KG1 (cell line): Measurements from ENCODE around the gene TNS1.
"Not testable (repeated sequence)": the region's sequence is repeated elsewhere in the genome, so short reads cannot be mapped to it uniquely, and the experiment has no call there.

Experiments
- DNase-seq: peaks from one replicate; lab custom pipeline; 2025; lab: John Stamatoyannopoulos, UW

The TNS1 gene

DNA sequence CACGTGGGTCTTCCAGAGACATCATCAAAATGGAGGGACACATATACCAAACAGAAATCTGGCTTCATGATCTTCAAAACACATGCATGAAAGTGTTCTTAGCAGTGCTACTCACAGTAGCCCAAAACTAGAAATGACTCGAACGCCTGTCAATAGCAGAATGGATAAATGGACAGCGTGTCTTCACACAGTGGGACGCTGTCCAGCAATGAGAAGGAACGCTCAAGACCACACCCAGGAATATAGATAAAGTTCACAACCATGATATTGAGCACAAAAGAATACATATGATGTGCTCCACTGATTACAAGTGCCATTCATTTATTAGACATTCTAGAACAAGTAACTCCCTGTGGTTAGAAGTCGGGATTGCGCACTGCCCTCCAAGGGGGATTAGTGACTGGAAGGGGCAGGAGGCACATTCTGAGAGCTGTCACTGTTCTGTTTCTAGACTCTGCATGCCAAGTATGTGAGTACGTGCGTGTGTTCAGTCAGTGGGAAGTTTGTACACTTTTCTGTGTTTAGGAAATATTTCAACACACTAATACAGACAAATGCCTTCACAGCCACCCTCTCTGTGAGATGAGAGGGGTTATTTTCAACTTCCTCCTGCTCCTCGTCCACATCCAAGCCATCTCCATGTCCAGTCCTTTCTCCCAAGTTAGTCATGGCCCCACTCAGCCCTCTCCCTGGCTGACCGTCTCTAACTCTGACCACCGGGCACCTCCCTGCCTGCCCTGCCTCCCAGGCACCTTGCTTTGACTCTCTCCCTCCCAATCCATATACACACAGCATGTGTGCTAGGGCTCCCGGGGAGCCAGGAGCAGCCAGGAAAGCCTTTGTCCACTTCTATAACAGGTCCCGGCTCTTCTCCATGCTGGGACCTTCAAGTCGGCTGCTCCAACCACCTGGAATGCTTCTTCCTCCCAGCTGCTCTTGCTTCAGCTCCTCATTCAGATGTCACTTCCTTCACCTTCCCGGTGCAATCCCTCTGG is 26.9 kb upstream of the TNS1 start:
- no peak for DNase-seq

DNA sequence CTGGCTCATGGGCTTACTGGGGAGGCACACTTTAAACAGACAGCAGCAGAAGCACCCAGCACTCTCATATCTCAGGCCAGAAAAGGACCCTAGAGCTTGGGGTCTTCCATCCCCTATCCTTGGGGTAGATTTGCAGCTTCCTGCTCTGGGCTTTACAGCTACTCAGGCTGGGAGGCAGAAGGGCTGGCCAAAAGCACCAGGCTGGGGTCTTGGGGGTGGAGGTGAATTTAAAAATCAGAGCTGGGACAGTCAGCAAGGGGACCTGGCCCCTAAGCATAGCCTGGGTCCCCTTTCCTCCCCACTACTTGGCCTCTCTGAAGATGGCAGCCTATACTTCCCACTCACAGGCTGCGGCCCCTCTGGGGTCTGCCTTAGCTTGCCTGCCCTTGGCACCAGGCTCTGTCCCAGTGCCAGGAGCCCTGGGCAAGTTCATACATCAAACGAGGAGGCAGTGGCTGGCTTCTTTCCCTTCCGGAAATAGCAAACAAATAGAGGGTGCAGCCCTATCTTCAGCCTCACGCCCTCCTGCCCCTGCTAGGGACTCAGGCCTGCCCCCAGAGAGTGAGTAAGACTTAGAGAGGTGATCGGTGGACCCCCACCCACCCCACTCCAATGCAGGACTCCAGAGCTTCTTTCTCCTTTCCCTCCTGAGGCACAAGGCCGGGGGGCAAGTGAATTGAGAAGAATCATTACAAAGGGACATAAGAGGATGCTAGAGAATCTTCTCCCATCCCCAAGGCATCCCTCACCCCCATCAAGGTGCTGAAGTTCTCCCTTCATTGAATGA is 26.0 kb upstream of the TNS1 start:
- no peak for DNase-seq

DNA sequence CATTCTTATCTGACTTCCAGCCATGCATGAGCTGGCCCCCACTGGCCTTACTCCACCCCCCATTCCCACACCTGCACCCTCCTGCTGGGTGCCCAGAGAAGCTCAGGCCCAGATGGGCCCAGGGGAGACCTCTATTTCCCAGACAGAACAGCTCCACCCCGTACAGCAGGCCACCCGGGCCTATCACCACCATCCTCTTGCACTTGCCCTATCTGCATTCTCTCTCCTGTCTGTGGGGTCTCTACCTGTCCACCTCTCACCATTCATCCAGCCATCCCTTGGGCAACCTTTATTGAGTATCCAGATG is 25.3 kb upstream of the TNS1 start:
- DNase-seq = no peak

DNA sequence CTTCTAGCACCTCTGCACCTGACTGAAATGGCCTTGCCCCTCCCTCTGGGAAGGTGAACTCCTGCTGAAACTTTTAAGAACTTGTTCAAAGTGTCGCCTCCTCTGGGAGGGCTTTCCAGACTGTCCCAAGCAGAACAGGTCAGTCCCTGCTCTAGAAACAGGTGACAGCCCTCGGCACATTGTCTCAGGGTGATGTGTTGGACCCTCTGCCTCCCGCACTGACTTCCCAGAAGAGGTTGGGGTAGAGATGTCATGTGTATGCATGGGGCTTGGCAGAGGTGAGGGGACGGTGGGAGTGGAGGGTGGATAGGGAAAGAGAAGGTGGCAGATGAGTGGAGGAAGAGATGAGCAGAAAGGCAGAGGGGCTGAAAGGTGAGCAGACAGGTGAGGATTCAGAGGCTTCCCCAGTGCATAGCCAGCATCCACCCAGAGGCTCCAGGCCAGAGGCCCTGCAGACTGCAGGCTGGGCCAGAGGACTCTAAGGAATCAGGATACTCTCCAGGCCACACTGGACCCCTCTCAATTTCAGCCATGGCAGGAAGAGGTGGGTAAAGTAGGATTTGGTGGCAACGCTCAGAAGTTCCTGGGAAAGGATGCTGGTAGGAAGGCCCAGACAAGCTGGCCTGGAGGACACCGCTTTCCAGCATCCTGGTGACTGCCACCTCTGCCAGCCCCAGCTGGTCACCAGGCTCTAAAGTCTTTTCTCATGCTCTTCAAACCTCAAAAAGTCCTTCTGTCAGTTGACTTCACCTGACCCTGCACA is 24.8 kb upstream of the TNS1 start:
- DNase-seq = no peak

DNA sequence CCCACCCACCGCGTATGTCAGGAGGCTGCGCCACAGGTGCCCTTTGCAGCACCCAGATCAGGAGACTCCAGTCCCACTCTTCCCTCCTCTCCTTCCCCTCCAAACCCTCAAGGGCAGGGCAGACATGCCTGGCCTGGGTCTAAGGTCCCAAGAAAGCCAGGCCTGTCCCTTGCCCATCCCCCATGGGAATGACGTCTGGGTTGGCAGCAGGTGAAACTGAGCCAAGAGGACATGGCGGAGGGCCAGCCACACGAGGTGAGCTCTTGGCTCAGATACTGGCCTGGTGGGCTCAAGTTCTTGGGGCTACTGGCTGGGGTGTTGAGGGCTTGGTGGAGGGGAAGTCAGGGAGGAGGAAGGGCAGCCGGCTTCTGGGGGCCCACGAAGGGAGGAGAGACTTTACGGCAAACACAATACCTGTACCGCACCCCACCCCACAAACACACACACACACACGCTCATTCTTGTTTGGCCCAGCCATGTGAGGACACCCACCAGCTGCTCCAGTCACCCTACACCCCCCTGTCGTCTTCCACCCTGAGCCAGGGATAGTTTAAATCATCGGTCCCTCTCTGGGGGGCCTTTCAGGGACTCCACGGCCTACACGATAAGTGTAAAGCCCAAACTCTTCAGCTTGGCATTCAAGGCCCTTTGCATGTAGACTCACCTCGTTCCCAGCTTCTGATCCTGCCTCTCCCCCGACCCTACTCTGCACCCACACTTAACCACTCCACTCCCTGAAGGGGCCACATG is 24.1 kb upstream of the TNS1 start:
- DNase-seq = no peak

DNA sequence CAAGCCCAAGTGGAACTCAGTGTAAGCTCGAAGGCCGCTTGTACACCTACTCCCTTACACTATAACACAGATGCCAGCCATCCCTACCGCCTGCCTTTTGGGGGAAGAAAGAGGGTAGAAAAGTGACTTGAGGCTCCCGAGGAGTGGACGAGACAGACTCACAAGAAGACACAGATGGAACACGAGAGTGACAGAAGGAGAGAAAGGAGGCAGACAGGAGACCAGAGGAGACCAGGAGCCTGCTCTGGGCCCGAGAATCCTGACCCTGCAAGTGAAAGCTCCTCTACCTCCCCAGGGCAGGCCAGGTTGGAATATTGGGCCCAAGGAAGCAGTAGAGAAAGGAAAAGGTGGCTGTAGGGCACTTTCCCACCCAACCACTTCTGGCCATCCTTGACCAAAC is 23.4 kb upstream of the TNS1 start:
- DNase-seq = no peak

DNA sequence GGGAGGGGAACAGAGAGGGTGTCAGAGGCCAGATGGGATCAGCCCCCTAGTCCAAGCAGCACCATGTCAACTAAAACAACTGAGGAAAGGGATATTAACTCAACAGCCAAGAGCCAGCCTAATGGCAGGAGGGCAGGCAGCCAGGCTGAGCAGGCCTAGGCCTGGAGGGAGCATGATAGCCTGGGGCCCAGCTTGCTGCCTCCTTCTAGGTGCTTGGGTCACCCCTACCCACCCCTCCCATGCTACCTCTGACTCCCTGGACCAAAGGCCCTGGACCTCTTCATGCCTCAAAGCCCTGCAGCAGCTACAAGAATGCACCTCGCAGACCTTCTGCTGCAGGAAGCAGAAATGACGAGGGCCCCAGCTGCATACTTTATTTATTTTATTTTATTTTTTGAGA is 22.1 kb upstream of the TNS1 start:
- DNase-seq = no peak

DNA sequence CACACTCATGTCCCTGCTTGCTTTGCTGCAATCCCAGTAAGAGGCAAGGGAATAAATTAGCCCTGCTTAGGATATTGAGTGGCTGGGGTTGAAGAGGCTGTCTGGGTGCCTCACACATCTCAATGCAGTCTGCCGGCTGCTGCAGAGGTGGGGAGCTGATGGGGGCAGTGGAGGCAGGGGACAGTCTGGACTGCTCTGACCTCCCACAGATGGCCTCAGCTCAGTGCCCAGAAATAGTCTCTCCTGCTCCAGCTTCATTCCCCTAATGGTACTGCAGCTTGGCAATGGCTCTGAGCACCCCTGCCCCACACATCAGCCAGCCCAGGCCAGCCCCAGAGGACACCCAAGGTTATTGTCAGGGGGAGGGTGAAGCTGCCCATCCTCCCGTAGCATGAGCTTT is 21.5 kb upstream of the TNS1 start:
- DNase-seq = no peak

DNA sequence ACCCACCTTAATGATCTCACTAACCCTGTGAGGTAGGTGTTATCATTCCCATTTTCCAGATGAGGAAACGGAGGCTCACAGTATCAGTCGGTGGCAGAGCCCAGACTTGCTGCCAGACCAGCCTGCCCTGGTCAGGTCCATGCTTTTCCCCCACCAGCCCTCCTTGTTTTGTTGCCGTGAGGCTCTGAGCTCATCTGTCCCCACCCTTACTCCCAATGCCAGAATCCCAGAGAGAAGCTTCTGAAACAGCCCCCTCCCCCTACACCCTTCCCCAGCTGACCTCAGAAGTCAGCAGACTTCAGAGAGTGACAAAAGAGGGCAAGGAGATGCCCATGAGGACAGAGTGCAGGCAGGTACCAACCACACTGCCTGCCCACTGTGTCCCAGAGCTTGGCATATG is 20.8 kb upstream of the TNS1 start:
- DNase-seq = no peak

DNA sequence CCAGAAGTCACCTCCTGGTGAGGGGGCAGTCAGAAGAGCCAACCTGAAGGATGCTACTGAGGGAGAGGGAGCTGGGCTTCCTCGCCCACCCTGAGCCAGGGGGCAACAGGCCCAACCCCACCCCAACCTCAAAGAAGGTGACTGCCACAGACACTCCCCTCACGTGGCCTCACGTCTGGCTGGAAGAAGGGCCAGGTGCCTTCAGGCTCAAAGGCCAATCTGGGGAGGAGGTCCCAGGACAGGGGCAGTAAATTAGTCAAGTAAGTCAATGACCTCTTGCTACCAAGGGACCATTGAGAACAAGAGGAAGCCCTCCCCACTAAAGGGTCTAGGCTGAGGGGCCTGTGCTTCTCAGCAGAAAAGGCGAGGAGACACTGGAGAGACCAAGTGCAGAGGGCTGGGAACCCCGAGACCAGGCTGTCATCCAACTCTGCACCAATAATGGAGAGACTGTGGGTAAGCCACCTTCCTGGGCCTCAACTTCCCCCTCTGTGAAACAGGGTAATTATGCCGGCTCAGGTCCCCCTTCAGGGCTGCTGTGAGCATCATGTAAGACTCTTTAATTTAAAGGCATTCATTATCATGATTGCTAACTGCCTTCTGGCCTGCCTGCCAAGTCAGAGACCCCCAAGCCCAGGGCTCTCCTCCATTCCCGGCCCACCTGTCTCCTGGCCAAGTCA is 20.2 kb upstream of the TNS1 start:
- no peak for DNase-seq

DNA sequence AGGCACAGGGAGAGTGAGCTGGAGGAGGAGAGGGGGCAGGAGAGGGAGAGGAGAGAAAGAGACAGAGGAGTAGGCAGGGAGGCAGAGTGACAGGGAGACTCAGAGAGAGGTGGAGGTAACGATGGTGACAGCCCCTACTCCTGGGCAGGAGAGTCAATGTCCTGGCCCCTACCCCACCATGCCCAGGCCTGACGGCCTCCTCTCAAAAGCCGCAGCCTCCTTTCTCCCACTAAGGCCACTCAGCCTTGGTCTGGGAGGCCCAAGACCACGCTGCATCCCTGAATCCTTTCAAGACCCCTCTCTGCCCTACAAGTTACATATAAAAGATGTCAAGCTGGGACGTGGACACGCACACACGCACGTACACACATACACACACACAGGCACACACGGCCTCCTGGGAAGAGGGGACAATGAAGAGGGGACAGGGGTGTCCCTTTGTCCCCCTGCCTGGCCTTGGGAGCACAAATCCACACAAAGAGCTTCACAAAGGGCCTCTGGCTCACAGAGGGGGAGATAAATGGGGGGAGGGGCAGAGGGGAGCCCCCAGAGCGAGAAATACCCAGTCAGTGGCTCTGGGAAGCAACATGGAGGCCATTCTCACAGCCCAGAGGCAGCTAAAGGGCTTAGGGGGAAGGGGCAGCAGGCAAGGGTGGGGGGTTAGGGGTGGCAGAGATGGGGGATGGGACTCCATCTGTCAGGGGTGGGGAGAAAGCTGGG is 19.5 kb upstream of the TNS1 start:
- no peak for DNase-seq

DNA sequence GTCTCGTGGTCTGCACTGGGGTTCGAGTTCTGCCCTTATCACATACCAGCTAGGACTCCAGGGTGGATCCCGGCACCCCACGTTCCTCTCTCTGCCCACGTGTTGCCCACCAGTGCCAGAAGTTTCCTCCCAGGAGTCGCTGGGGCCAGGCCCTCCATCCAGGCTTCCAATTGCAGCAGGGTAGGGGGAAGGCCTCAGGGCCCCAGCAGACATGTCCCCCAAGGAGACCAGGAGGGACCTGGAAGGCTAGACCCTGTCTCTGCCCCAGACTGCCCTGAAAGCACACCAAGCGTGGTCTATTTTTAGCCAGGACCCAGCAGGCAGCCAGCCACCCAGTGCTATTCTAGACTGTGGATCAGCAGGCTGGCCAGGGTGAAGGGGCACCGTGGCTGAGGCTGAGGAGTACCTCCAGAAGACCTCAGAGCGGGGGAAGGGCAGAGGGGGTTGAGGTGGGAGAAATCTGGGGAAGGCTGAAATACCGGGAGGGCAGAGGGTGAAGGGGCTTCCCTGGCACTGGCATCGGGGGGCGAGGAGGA is 18.8 kb upstream of the TNS1 start:
- DNase-seq = no peak

DNA sequence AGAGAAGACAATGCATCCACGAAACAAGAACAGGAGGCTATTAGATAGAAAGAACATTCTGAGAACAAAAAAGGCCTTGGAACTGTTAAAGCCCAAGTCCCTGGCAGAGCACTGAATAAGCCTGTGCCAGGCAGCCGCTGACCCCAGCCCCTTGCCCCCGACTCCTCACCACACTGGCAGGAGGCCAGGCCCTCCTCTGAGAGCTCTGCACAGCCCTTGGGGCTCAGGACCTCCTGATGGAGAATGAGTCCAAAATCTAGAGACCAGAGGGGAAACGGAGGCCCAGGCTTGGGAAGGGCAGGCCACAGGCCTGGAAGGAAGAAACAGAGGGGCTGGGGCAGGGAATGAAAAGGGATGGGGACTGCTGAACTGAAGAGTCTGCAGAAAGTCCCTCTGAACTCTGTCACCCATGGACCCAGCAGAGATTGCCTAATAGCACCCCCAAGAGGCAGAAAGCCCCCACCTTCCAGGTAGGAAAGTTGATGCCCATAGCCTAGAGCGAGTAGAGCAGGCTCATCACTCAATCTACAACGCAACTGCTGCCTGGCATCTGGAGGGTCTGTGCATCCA is 18.3 kb upstream of the TNS1 start:
- no peak for DNase-seq

DNA sequence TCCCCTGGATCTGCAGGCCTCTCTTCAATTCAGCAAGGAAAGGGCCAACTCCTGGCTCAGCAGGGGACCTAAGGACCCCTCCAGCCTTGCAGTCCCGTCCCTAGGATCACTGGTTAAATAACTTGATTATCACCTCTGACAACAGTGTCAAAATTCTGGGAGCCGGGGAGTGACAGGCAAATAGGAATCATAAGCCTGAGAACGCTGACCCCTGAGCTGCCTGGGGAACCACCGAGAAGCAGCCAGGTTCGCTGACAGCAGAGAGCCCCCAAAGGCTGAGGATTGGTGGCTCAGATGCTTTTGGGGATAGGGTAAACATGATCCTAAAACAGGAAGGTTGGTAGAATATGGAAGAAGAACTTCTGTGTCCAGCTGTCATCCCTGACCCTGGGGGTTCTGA is 17.5 kb upstream of the TNS1 start:
- no peak for DNase-seq

DNA sequence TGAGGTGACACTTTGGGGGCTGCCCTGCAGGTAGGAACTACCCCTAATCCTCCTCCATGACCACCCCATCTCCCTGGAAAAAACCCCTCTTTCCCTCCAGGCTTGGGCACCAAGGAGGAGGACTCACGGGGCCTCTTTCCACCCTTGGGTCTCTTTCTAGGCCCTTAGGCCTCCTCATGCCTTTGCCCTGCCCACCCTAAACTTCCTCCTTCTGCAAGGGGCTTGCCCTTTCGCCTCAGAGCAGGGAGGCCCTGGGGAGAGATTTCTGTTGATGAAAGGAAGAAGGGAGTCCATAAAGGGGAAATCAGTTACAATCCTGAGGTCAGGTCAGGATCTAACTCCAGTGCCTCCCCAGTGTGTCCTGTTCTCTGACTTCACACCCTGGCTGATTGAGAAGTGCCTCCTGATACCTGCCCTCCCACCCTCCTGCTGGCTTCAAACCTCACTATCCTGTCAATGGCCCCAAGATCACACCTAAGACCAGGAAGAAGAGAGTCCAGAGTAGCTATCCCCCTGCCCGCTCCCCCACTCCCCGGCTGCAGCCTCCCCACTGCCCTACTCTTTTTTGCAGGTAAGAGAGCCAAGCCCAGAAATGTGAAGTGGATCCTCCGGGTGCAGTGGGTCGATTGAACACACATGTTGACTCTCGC is 16.7 kb upstream of the TNS1 start:
- DNase-seq = peak; percentile 32

DNA sequence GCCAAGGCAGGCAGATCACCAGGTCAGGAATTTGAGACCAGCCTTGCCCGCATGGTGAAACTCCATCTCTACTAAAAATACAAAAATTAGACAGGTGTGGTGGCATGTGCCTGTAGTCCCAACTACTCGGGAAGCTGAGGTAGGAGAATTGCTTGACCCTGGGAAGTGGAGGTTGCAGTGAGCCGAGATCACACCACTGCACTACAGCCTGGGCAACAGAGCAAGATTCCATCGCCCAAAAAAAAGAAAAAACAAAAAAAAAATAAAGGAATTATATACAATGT is 16.0 kb upstream of the TNS1 start:
- not testable (repeated sequence) for DNase-seq

DNA sequence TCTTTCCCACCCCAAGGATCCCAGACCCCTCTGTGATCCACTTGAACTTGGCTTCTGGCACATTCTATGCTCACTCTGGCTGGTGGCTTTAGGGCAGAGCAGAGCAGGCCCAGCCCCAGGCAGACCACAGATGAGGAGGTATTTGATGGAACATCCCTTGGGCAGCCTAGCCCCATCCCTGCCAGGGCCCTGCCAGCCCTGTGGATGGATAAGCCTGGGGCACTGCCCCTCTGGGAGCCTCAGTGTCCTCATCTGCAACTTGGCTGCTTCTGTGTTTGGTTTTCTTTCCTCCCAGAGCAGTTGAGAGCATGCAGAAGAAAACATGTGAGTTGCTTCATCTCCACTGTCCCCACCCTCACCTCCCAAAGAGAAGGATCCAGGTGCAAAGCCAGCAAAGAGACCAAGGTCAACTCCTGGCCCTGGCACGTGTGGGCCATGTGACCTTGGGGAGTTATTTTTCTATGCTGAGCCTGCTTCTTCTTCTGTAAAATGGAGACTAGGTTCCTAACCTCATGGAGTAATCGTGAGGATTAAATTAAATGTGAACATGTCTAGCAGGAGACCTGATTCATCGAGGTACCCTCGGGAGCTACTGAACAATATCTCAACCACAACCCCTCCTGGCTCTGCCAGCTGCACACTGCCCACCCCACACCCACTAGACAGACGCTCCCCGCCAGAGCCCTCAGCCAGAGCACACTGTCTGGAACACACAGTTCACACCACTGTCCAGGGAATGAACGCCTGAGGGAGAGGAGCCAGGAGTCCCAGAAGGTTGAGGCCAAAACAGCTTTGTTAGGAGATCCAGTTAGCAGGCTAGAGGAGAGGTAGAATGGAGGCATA is 14.6 kb upstream of the TNS1 start:
- no peak for DNase-seq

DNA sequence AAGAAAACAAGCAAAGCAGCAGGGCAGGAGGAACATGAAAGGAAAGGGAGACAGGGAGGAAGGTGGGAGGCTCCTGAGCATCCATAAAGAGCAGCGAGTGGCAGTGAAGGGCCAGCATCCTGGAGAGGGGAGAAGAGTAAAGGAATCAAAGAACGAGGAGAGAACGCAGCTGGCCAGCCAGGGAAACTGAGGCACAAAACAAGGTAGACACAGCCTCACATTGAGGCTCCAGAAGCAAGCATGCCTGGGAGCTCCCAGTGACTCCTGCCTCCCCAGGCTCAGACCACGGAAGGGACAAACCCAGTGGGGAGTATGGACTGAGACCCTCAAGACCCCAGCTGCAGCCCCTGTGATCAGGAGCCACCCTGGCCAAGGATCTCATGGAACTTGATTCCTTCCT is 14.0 kb upstream of the TNS1 start:
- no peak for DNase-seq
